ENCODE data around the gene MYO1B.

MYO1B gene

DNA sequence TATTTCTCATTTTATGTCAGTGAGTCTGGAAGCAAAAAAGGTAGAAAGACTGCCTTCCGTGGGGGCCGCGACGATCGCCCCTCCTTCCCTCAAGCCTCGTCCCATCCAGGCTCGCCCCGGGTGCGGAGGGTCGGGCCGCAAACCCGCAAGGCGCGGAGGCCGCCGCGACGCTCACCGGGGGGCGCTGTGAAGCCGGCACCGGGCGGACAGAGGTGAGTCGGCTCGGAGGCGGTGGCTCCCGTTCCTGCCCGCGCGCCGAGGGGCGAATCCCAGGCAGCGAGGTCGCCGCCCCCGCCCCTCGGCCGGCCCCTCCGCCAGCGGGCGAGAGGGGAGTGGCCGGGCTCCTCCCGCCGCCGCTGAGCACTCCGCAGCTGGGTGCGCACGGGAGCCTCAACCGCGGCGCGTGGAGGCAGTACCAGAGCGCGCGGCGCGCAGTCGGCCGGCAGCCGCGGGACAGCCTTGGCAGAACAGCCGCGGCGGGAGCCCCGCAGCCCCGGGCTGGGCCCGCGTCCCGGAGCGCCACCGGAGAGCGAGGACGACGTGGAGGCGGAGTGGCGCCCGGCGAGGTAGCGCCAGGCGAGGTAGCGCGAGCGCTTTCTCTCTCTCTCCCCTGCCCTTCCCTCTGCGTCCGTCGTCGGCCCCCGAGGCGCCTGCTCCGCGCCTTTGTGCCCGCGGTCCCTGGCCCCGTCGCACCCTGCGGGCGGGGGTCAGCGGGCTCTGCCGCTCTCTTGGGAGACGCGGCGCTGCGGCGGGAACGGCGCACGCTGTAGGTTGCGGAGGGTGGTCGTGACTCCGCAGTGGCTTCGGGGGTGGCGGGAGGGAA lies at the start of gene MYO1B:
Gene MYO1B (plus strand): TSS at position 359 of the 823 bp plus-strand sequence. CDS start 31,492 bp downstream, outside the sequence.
- in situ Hi-C loops (cut with HindIII; ENCODE audit: low sequenced_read_pairs), result no loop called here

DNA sequence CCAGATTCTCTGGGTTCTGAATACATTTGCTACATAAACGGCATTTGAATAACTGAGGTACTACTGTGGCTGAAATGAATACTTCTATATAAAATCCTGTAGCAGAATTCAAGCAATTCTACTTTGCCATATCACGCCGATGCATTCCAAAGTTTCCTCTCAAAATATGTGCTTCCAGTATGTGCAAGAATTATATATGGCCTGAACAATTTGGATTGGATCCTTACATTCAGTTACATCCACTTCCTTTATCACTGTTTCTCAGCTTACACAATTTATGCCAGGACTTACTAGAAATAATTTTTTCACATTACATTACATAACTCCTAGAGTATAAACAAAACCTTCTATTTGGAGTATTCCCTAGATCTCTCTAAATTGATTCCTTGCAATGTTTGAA lies 48.1 kb upstream of the MYO1B start:
- in situ Hi-C loops (cut with HindIII; ENCODE audit: low sequenced_read_pairs), result no loop called here

GRCh38 chr2:191198271-191198670 lies 46.9 kb upstream of the MYO1B start:
- in situ Hi-C loops (cut with HindIII; ENCODE audit: low sequenced_read_pairs), result no loop called here

DNA sequence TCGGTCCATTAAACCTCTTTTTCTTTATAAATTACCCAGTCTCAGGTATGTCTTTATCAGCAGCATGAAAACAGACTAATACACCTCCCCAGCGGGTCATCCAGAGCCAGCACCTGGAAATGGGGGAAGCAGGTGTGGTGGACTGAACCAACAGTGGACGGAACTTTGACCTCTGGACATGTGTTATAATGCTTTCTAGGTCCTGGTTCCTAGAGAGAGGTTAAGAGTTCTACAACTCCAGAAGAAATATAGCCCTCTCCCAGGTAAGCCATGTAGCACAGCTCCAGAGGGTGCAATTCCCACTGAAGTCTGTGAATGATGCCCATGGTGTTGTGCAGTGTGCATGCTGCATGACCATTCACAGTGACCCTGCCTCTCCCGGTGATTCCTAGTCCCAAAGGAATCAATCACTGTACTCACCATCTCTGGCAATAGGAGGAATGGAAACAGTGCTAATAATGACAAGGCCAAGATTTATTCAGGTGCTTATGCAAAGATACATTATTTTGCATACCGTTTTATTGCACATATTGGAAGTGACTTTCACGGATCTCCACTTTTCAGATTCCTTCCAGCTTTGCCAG lies 45.2 kb upstream of the MYO1B start:
- in situ Hi-C loops (cut with HindIII; ENCODE audit: low sequenced_read_pairs), result no loop called here

- in situ Hi-C loops (cut with HindIII; ENCODE audit: low sequenced_read_pairs), result no loop called here
These were observed 44.3 kb upstream of the MYO1B start for GRCh38 chr2:191200910-191201309.

DNA sequence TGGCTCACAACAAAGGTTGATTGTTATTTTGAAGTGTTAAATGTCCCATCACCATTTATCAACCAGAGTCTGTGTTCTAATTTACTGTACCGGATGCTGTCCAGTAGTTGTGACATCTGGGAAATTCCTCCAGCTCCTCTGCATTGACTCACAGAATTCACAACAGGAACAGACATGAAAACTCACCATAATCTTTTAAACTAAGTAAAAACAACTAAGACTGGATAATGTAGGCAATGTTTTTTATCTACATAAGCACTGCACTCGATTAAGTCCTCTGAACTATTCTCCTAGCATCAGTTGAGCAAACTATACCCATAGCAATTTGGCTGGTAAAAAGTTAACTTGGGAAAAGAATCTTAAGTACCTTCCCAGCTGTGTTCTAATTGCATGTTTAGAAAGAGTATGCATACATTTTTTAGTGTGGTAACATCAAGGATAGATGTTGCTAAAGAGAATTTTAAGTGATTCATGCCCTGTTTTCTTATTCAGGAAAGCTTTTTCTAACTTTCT lies 42.9 kb upstream of the MYO1B start:
- in situ Hi-C loops (cut with HindIII; ENCODE audit: low sequenced_read_pairs), result no loop called here

DNA sequence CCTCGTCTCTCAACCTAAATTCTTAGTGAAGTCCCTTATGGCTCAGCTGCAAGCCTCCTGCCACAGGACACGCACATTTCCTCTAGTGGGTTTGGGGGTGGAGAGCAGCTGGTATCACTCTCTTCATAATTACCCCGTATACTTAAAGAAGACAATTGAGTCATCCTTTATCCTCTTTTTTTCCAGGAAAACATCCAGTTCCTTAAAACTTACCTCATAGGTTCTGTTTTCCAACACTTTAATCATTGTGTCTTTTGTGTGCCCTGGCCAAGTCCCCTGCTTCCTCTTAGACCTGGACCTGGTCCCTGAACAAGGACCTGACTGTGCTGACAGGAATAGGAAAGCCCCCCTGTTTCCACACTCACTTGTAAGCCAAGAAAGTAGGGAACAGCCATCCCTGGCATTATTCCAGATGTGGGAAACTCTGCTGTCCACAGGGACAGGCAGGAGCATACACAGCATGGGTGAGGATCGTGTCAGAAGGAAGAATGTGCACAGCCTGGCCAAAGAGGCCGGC lies 42.3 kb upstream of the MYO1B start:
- in situ Hi-C loops (cut with HindIII; ENCODE audit: low sequenced_read_pairs), result no loop called here

DNA sequence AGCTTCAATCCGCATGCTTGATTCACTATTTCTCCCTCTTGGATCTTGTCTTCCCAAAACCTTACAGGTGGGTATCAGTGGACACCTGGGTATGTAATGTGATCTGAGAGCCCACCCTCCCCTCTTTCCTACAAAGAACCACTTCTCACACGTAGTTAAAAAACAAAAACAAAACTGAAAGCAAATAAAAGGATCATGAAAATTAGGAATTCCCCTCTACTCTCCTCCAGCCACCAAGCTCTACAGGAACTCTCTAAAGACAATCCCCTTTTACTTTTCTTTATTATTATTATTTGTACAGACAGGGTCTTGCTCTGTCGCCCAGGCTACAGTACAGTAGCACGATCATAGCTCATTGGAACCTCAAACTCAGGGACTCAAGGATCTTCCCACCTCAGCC lies 40.8 kb upstream of the MYO1B start:
- in situ Hi-C loops (cut with HindIII; ENCODE audit: low sequenced_read_pairs), result no loop called here

DNA sequence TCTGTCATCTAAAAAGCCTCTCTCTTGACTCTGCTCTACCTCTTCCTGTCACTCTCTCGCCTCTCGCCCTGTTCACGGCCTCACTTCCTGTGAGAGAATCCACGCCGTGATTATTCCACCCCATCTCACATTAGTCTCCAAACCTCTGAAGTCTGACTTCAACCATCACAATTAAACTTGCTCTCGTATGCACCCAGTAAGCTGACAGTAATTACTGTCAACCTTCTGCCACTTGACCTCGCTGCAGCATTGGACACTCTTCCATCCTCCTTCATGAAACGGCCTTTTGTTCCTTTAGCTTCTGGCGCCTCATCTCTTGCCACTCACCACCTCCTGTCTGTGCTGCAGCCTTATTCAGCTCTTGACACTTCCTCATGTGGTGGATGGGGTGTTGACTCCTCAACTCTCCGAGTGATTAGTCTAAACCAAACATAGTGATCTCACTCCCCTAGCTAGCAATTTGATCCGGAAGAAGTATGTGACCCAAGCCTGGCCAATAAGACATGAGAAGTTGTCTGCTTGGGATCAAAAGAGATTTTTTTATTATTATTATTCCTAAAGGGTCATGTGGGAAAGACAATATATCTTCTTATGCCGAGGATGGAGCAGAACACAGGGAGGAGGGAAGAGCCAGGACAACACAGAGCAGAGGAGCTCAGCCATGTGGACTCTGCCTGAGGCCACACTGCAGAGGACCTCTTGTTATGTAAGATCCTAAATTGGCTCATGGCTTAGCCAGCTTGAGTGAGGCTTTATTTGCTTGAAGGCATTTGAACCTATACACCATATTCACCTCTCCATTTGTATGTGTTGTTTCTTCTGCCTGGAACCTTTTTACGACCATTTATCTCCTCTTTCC lies 38.4 kb upstream of the MYO1B start:
- in situ Hi-C loops (cut with HindIII; ENCODE audit: low sequenced_read_pairs), result no loop called here

- in situ Hi-C loops (cut with HindIII; ENCODE audit: low sequenced_read_pairs), result no loop called here
These were observed 35.9 kb upstream of the MYO1B start for GRCh38 chr2:191209340-191209739.

DNA sequence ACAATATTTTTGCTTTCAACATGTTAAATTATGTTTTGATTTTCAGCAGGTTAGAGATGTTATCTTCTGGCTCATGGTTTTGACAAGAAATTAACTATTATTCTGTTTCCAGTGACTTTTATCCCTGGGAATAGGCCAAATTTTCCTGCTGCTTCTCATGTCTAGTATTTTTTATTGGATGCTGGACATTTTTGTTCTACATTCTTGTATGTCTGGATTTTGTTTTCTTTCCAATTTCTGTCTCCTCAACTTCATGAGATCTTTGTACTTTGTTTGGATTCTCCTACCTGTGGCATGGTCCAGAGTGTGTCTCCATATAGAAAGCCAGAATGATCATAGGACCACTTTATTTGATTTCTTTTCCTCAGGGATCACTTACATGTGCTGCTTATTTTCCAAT lies 33.1 kb upstream of the MYO1B start:
- in situ Hi-C loops (cut with HindIII; ENCODE audit: low sequenced_read_pairs), result no loop called here

- in situ Hi-C loops (cut with HindIII; ENCODE audit: low sequenced_read_pairs), result no loop called here
These were observed 31.9 kb upstream of the MYO1B start for GRCh38 chr2:191213333-191213732.

GRCh38 chr2:191215230-191215629 lies 30.0 kb upstream of the MYO1B start:
- in situ Hi-C loops (cut with HindIII; ENCODE audit: low sequenced_read_pairs), result no loop called here

DNA sequence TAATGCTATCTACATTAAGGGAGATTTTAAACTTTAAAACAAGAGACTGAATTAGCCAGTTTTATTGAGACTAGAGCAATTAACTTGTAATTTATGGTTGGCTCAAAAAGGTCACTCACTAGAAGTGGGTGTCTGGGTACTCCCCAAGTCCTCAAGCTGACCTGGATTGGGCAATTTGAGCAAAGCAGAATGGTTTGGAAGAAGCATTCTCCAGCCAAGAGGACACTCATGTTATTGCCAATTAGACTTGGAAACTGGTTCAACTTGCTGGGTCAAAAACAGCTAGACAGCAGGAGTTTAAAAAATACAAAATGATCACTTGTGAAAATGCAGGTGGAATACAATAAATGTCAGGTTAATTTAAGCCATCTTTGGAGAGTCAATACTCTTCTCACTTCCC lies 29.5 kb upstream of the MYO1B start:
- in situ Hi-C loops (cut with HindIII; ENCODE audit: low sequenced_read_pairs), result no loop called here

DNA sequence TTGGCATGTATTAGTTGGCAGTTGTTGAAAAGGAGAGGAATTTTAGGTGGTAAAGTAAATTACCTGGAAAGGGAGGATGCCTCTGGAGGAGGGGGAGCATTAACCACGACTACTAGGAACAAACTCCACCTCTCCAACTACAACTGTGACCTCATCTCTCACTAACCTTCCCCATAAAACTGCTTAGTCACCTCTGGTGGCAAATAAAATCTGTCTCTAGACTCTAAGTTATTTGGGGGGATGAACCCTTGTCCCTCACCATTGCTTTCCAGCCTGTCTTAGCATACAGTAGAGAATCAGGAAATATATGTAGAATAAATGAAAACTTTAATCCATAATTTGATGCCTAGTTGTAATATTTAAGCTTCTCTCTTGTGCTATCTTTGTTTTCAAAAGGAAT lies 27.6 kb upstream of the MYO1B start:
- in situ Hi-C loops (cut with HindIII; ENCODE audit: low sequenced_read_pairs), result no loop called here

GRCh38 chr2:191218292-191218898 lies 26.8 kb upstream of the MYO1B start:
- in situ Hi-C loops (cut with HindIII; ENCODE audit: low sequenced_read_pairs), result no loop called here

GRCh38 chr2:191220671-191221070 lies 24.5 kb upstream of the MYO1B start:
- in situ Hi-C loops (cut with HindIII; ENCODE audit: low sequenced_read_pairs), result no loop called here

- in situ Hi-C loops (cut with HindIII; ENCODE audit: low sequenced_read_pairs), result no loop called here
These were observed 23.5 kb upstream of the MYO1B start for GRCh38 chr2:191221666-191222065.

- in situ Hi-C loops (cut with HindIII; ENCODE audit: low sequenced_read_pairs), result no loop called here
These were observed 22.7 kb upstream of the MYO1B start for GRCh38 chr2:191222507-191222906.

GRCh38 chr2:191222952-191223351 lies 22.3 kb upstream of the MYO1B start:
- in situ Hi-C loops (cut with HindIII; ENCODE audit: low sequenced_read_pairs), result no loop called here

GRCh38 chr2:191225126-191225525 lies 20.1 kb upstream of the MYO1B start:
- in situ Hi-C loops (cut with HindIII; ENCODE audit: low sequenced_read_pairs), result no loop called here

Measured in DLD1 (cell line).